Measurements from ENCODE around the gene ATP5F1C. TPM values are rescaled to one million over a fixed set of nuclear protein-coding genes. Genes with fewer than 3 reads are reported as not detected.

The ATP5F1C gene
- total RNA-seq, 2 donors from 2014 or later: 127 to 148 TPM

DNA sequence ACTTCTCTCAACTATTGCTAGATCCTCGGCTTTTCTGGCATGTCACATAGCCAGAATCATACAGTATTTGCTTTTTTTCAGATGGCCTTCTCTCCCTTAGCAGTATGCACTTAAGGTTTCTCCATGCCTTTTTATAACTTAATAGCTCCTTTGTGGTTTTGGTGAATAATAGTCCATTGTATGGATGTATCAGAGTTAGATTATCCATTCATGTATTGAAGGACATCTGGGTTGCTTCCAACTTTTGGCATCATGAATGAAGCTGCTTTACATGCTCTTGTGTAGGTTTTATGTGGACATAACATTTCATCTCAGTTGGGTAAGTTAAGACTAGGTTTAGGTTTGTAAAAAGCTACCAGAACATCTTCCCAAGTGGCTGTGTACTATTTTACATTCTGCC, 4.6 kb downstream of the ATP5F1C start:
- H3K27me3 ChIP-seq: no peaks in the 10 kb centered on the region
- peaks cover 0 to 3% of the 10 kb centered on the region in 2 donors for H3K36me3 ChIP-seq (replicated peaks in 1 of 2; ENCODE audit: insufficient read depth in 1 of 2, low read depth in 2 of 2)
- TF ChIP-seq, protein P1, sequence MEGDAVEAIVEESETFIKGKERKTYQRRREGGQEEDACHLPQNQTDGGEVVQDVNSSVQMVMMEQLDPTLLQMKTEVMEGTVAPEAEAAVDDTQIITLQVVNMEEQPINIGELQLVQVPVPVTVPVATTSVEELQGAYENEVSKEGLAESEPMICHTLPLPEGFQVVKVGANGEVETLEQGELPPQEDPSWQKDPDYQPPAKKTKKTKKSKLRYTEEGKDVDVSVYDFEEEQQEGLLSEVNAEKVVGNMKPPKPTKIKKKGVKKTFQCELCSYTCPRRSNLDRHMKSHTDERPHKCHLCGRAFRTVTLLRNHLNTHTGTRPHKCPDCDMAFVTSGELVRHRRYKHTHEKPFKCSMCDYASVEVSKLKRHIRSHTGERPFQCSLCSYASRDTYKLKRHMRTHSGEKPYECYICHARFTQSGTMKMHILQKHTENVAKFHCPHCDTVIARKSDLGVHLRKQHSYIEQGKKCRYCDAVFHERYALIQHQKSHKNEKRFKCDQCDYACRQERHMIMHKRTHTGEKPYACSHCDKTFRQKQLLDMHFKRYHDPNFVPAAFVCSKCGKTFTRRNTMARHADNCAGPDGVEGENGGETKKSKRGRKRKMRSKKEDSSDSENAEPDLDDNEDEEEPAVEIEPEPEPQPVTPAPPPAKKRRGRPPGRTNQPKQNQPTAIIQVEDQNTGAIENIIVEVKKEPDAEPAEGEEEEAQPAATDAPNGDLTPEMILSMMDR (IDR thresholded peaks at IDR 0.05): no peak
- no peak for TF ChIP-seq POLR2A (IDR thresholded peaks at IDR 0.05)
- H3K4me3 ChIP-seq: no peak overlapping the region
- H3K27ac ChIP-seq: peak overlapping the region in 2 of 4 donors; percentile 43 to 84
- 31 to 40% methylated on average over 1 of the region's 1 CpG for WGBS, 2 donors
- no peaks in the 10 kb centered on the region for H3K9me3 ChIP-seq
- intact Hi-C loops (cut with DNase I): no loop called here
- no peak for ATAC-seq
- no peak for DNase-seq
- H3K4me1 ChIP-seq: peaks cover 83% of the 10 kb centered on the region

DNA sequence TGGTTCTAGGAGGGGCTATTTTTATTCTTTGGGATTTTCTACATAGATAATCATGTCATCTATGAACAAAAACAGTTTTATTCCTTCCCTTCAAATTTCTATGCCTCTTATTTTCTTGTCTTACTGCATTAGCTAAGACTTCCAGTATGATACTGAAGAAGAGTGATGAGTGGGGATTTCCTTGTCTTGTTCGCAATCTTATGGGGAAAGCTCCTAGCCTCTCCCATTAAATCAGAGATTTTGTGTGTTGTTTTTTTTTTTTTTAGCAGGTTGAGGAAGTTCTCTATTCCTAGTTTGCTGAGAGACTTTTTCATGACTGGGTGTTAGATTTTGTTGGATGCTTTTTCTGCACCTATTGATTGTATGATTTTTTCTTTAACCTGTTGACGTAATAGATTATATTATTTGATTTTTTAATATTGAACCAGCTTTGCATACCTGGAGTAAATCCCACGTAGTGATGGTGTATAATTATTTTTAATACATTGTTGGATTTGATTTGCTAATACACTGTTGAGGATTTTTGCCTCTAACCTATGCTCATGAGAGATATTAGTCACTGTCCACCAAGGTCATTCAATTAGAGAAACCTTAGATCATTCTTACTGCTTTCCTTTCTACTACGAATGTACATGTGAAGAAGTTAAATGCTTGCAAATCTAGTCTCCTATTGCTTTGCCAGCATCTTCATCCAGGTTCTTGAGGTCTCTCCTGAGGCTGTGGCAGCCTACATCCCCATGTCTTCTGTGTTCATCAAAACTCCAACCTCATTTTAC, 6.5 kb downstream of the ATP5F1C start:
- TF ChIP-seq POLR2A (IDR thresholded peaks at IDR 0.05): no peak
- intact Hi-C loops (cut with DNase I): no loop called here
- Histone ChIP-seq H3K36me3 (replicated peaks in 1 of 2; ENCODE audit: insufficient read depth in 1 of 2, low read depth in 2 of 2) (peaks cover 2 to 9% of the 10 kb centered on the region in 2 donors), H3K9me3 (no peaks in the 10 kb centered on the region), H3K27me3 (no peaks in the 10 kb centered on the region), H3K4me3 (no peak overlapping the region), H3K27ac (peak overlapping the region in 2 of 4 donors; percentile 43 to 84), H3K4me1 (peaks cover 85% of the 10 kb centered on the region)
- 26 to 38% methylated on average over 4 of the region's 4 CpGs for WGBS, 2 donors
- DNase-seq (no peak), ATAC-seq (no peak)

DNA sequence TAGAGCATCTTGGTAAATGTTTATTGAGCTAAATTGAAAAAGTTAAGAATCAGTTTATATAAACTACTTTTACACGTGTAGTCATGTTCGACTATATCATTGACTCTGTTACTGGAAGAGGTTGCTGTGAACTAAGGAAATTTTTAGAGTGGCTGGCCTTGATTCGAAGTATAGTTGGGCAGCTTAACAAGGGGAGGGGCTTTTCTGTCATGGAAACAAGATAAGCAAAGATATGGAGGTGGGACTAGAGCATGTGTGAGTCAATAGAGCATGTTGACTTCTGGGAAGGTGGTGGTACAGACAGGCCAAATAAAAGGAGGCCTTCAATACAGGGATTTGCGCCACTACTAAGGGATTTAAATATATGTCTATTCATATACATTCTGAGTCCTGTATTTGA, 7.6 kb downstream of the ATP5F1C start:
- 21 to 27% methylated on average over 4 of the region's 4 CpGs for WGBS, 2 donors
- intact Hi-C loops (cut with DNase I): no loop called here
- peak; percentile 100 for ATAC-seq
- Histone ChIP-seq H3K27me3 (no peaks in the 10 kb centered on the region), H3K27ac (peak overlapping the region in 2 of 4 donors; percentile 43 to 84), H3K36me3 (replicated peaks in 1 of 2; ENCODE audit: insufficient read depth in 1 of 2, low read depth in 2 of 2) (peaks cover 9 to 16% of the 10 kb centered on the region in 2 donors), H3K9me3 (no peaks in the 10 kb centered on the region), H3K4me1 (peaks cover 73% of the 10 kb centered on the region), H3K4me3 (no peak overlapping the region)
- DNase-seq: peak; percentile 53 to 88 (median 61)
- peak in 2 of 3 donors; percentile 38 to 52 for TF ChIP-seq POLR2A (IDR thresholded peaks at IDR 0.05)
- TF ChIP-seq, protein P1 (IDR thresholded peaks at IDR 0.05): no peak

DNA sequence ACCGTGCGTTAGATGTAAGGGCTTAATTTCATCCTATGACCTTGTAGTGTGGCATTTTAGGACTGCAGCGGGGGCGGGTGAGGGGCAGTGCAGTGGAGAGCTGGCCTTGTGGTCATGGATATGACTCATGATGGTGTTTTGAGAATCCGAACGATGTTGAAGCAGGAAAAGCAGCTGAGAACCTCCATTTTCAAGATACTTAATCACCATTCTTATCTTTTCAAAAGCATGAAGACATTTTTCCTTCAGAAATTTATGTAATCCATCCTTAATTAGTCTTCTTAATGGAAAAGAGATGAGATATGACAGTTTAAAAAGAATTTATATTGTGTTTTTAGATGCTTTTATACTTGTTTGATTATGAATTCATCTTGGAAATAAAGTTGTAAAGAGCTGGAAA, 9.6 kb downstream of the ATP5F1C start:
- no peak for TF ChIP-seq POLR2A (IDR thresholded peaks at IDR 0.05)
- TF ChIP-seq, protein P1 (IDR thresholded peaks at IDR 0.05): no peak
- H3K27ac ChIP-seq: peak overlapping the region in 3 of 4 donors; percentile 0 to 57 (median 0)
- no peaks in the 10 kb centered on the region for H3K9me3 ChIP-seq
- H3K36me3 ChIP-seq (replicated peaks in 1 of 2; ENCODE audit: insufficient read depth in 1 of 2, low read depth in 2 of 2): peaks cover 15 to 29% of the 10 kb centered on the region in 2 donors
- intact Hi-C loops (cut with DNase I): no loop called here
- DNase-seq: peak in 2 of 4 donors; percentile 25 to 27
- 47 to 59% methylated on average over 6 of the region's 6 CpGs for whole genome bisulfite sequencing, 2 donors
- H3K27me3 ChIP-seq: no peaks in the 10 kb centered on the region
- ATAC-seq: no peak
- peaks cover 54% of the 10 kb centered on the region for H3K4me1 ChIP-seq
- H3K4me3 ChIP-seq: no peak overlapping the region

DNA sequence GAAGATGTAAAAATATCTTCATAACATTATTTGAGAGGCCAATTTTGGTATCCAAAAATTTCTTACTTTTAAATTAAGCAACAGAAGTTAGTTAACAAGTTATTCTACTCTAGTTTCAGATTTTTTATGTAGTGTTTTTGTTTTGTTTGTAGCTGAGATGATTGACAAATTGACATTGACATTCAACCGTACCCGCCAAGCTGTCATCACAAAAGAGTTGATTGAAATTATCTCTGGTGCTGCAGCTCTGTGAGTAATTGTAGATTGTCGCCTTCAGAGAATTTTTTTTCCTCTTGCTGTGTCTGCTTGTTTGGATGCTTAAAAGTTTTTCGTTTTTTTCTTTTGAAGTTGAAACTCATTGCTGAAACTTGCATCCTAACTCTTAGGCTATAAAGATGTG, 14.6 kb downstream of the ATP5F1C start:
- peaks cover 21 to 51% of the 10 kb centered on the region in 2 donors for H3K36me3 ChIP-seq (replicated peaks in 1 of 2; ENCODE audit: insufficient read depth in 1 of 2, low read depth in 2 of 2)
- 82 to 83% methylated on average over 4 of the region's 4 CpGs for WGBS, 2 donors
- no peak for ATAC-seq
- no peak overlapping the region for H3K4me3 ChIP-seq
- H3K9me3 ChIP-seq: no peaks in the 10 kb centered on the region
- H3K27me3 ChIP-seq: no peaks in the 10 kb centered on the region
- H3K4me1 ChIP-seq: peaks cover 12% of the 10 kb centered on the region
- intact Hi-C loops (cut with DNase I): no loop called here
- no peak overlapping the region for H3K27ac ChIP-seq
- TF ChIP-seq POLR2A (IDR thresholded peaks at IDR 0.05): no peak
- TF ChIP-seq, protein P1 (IDR thresholded peaks at IDR 0.05): no peak
- DNase-seq: no peak

Measured in body of pancreas (tissue), 4 donors.